GM19455 (cell line): ENCODE measurements around the gene TLR8.

Experiments
- ATAC-seq: cut with Tn5 transposase; IDR thresholded peaks from one replicate; pipeline ENCODE4 v1.9.1; 2021; ENCODE audit not compliant: unreplicated experiment

TLR8 gene

GRCh38 chrX:12906046-12906761, at the start of gene TLR8:
Gene TLR8, plus strand, starts transcription at chrX:12906620. Its CDS starts 87 bp downstream, at chrX:12906707.
- no peak for ATAC-seq

GRCh38 chrX:12865359-12865758, 41.1 kb upstream of the TLR8 start:
- no peak for ATAC-seq

GRCh38 chrX:12866451-12867377, 39.7 kb upstream of the TLR8 start, which contains the start of gene TLR7:
Gene TLR7, plus strand, starts transcription at chrX:12867072. Its CDS starts 507 bp downstream, at chrX:12867579.
- ATAC-seq: no peak

DNA sequence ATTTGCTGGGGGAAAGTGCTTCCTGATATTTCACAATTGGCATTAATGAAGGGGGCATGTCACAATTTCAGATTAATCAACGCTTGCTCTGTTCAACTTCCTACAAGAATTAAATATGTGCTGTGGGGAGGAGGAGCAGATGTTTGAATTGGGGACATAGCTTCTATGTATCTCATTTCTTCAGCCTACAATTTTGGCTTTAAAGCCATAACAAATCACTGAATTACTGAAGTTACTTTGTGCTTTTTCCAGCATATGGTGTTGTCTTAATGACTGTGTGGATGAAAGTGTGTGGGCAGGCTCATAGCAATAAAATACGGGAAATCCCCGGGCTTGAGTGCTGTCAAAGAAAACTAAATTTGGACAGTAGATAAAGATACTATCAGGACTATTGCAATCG, 38.7 kb upstream of the TLR8 start:
- ATAC-seq: no peak

DNA sequence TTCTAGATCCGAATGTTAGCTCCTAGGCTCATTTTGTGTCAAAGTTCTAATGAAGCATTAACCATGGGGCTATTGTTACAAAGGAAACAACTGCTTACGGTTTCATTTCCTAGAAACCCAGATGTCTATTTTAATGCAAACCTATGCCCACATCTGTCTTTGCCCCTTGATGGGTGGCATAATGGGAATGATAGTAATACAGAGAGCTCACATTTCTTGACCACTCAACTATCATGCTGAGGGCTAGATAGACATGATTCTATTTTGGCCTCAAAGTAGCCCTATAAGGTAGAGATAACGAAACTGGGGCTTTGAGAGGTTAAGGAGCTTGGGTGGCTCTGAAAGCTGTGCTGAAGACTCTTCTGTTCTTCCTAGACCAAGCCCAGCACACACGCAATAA, 37.7 kb upstream of the TLR8 start:
- peak; percentile 57 for ATAC-seq

- ATAC-seq: no peak
These were observed 35.2 kb upstream of the TLR8 start for GRCh38 chrX:12871257-12871656.

GRCh38 chrX:12872741-12873140, 33.7 kb upstream of the TLR8 start:
- ATAC-seq: no peak

GRCh38 chrX:12874581-12874980, 31.8 kb upstream of the TLR8 start:
- ATAC-seq: no peak

DNA sequence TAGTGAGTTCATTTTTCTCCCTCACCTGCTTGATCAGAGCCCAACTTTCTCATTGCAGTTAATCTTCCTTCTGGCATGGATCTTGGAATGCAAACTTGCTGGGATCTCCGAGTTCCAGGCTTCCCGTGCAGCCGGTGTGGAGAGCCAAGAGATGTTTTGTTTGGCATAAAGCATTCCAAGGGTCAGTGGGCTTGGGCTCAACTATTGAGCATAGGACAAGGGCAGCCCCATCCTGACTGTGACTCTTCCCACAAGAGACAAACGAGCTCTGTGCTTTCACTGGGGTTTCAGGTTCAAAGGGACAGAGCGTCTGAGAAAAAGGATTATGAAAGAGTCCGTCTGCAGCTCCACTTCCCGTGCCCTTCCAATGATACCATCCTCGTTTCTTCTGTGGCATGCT, 29.0 kb upstream of the TLR8 start:
- no peak for ATAC-seq

DNA sequence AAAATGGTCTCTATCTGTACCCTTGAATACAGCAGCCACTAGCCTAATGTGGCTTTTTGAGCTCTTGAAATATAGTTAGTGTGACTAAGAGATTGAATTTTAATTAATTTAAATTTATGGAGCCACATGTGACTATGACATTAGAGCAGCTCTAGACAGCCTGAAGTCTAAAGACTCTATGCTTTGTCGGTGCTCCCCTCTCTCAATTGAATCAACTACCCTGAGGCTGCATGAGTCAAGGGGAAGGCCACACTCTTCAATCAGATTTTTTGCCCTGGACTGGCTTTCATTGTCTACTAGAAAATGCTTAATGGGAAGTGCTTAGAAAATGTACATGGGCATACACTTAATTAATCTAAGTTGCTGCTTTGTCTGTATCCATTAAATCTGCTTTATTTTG, 27.9 kb upstream of the TLR8 start:
- no peak for ATAC-seq

- ATAC-seq: no peak
These were observed 24.5 kb upstream of the TLR8 start for GRCh38 chrX:12881914-12882313.

- no peak for ATAC-seq
These were observed 20.9 kb upstream of the TLR8 start for GRCh38 chrX:12885508-12885907.

- ATAC-seq: no peak
These were observed 19.9 kb upstream of the TLR8 start for GRCh38 chrX:12886545-12886944.

DNA sequence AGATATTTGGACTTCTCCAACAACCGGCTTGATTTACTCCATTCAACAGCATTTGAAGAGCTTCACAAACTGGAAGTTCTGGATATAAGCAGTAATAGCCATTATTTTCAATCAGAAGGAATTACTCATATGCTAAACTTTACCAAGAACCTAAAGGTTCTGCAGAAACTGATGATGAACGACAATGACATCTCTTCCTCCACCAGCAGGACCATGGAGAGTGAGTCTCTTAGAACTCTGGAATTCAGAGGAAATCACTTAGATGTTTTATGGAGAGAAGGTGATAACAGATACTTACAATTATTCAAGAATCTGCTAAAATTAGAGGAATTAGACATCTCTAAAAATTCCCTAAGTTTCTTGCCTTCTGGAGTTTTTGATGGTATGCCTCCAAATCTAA, 19.3 kb upstream of the TLR8 start:
- ATAC-seq: no peak

GRCh38 chrX:12887767-12888166, 18.7 kb upstream of the TLR8 start:
- ATAC-seq: no peak

DNA sequence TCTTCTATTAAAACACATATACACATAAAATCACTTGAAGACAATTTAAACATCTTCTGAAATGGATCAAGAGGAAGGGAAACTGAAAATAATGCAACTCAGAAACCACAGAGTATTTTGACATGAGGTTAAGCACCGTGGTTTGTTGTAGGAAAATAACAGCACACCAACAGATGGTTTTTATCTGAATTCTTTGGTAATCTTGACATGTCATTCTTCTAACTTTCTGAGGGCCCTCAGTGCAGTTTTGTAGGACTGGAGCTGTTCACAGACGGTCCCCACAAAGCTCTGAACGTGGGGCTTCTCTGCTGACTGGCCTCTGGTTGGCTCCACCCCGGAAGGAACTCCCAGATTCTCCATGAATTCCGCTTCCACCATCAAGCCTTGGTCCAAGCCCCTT, 16.0 kb upstream of the TLR8 start:
- ATAC-seq: peak; percentile 51

DNA sequence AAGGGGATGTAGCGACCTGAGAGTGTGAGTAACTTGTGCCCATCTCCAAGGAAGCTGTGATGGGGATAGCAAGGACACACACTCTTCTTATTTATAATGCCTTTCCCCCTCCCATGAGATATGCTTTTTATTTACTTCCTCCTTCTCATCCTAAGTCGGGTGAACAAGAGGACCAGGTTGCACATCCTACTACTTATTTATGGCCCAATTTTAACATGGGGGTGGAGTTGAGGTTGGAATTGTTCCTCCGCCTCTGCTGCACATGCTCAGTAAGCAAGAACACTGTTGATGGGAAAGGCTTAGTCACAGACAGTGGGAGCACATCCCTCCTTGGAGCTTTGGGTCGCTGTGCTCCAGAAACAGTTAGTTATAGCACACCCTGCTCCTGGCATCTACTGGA, 15.2 kb upstream of the TLR8 start:
- ATAC-seq: no peak

- peak; percentile 70 for ATAC-seq
These were observed 14.4 kb upstream of the TLR8 start for GRCh38 chrX:12891915-12892506.

DNA sequence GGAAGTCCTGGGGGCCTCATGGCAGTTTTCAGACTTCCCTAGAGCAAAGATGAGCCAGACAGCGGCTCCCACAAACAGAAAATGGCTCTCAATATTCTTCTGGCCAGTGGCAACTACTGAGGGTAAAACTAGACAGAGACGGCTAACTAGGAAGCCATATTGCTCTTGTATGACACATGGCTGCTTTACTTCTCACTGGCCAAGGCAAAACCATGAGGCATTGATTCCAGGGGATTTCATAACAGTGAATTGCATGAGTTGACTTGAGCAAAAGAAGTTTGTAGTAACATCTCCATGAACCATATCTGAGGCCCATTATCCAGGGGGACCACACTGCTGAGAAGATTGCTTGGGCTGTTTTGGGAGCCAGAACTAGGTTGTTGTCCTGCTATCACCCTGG, 13.7 kb upstream of the TLR8 start:
- no peak for ATAC-seq

- ATAC-seq: no peak
These were observed 12.1 kb upstream of the TLR8 start for GRCh38 chrX:12894074-12895030.

DNA sequence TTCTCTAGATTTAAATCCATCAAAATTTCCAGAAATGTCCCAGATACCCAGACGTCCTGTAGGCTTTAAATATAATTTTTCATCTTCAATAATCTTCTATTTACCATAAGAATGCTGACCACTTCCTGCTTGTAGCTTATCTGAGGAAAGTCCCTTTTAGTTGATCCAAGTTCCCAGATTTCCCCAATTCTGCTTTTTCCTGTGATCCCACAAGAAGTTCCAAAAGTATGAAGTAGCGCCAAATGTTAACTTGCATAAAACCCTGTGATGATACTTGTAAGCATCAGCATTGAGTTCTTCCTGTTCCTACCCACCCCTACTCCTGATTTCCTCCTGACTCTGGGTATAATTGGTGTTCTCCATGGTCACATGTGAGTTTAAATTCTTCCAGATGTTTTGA, 10.6 kb upstream of the TLR8 start:
- ATAC-seq: no peak
